ENCODE measurements around the gene AFF1.

AFF1 gene

GRCh38 chr4:86935566-86935852, 698 bp downstream of the AFF1 start:
- DNase-seq (ENCODE audit: low read depth): no peak
- H3K4me3 ChIP-seq (ENCODE audit: control insufficient read depth, low read depth, low read length): peak overlapping the region; percentile 96
- TF ChIP-seq CTCF (IDR thresholded peaks at IDR 0.05; ENCODE audit: control insufficient read depth, insufficient read depth, low read depth, low read length, missing control alignments): no peak

GRCh38 chr4:86935853-86936733, 1.3 kb downstream of the AFF1 start:
- TF ChIP-seq CTCF (IDR thresholded peaks at IDR 0.05; ENCODE audit: control insufficient read depth, insufficient read depth, low read depth, low read length, missing control alignments): no peak
- DNase-seq (ENCODE audit: low read depth): no peak

GRCh38 chr4:86938771-86939520, 4.1 kb downstream of the AFF1 start:
- no peak for DNase-seq (ENCODE audit: low read depth)
- no peak for TF ChIP-seq CTCF (IDR thresholded peaks at IDR 0.05; ENCODE audit: control insufficient read depth, insufficient read depth, low read depth, low read length, missing control alignments)
- H3K4me3 ChIP-seq (ENCODE audit: control insufficient read depth, low read depth, low read length): no peak overlapping the region

More at GRCh38 chr4:86935853-86936733, 1.3 kb downstream of the AFF1 start:
- peak overlapping the region; percentile 96 for H3K4me3 ChIP-seq (ENCODE audit: control insufficient read depth, low read depth, low read length)

GRCh38 chr4:86939729-86940575, 5.1 kb downstream of the AFF1 start:
- TF ChIP-seq CTCF (IDR thresholded peaks at IDR 0.05; ENCODE audit: control insufficient read depth, insufficient read depth, low read depth, low read length, missing control alignments): no peak
- DNase-seq (ENCODE audit: low read depth): no peak
- H3K4me3 ChIP-seq (ENCODE audit: control insufficient read depth, low read depth, low read length): no peak overlapping the region

GRCh38 chr4:86940920-86941460, 6.2 kb downstream of the AFF1 start:
- no peak for TF ChIP-seq CTCF (IDR thresholded peaks at IDR 0.05; ENCODE audit: control insufficient read depth, insufficient read depth, low read depth, low read length, missing control alignments)
- H3K4me3 ChIP-seq (ENCODE audit: control insufficient read depth, low read depth, low read length): no peak overlapping the region
- DNase-seq (ENCODE audit: low read depth): no peak

GRCh38 chr4:86942185-86942666, 7.4 kb downstream of the AFF1 start:
- no peak overlapping the region for H3K4me3 ChIP-seq (ENCODE audit: control insufficient read depth, low read depth, low read length)
- DNase-seq (ENCODE audit: low read depth): no peak
- no peak for TF ChIP-seq CTCF (IDR thresholded peaks at IDR 0.05; ENCODE audit: control insufficient read depth, insufficient read depth, low read depth, low read length, missing control alignments)

Data from AG09309 (cell line).